Tibial artery (tissue), 4 donors: Measurements from ENCODE around the gene NXPH2.

Source experiments
- DNase-seq, 2 donors: peaks; one replicate each; pipeline ENCODE4 v3.0.0-alpha.2; 2019
- H3K27ac ChIP-seq, 2 donors: fragments of 200-600 bp; sonication (generic) in 1 of 2; 1 replicate in 1 of 2; 2 replicates in 1 of 2; pipeline ENCODE4 v1.5.1; 2018 to 2019; ENCODE audit warnings: mild to moderate bottlenecking in 1 of 2
- H3K27me3 ChIP-seq, 2 donors: fragments of 200-600 bp; sonication (generic) in 1 of 2; one replicate each; pipeline versions ENCODE4 v1.5.1 to v1.6.0; 2016 to 2019
- H3K36me3 ChIP-seq, 3 donors: fragments of 200-600 bp; sonication (generic) in 2 of 3; one replicate each; pipeline ENCODE4 v1.5.1; 2016 to 2019; ENCODE audit warnings: mild to moderate bottlenecking in 2 of 3
- H3K4me1 ChIP-seq, 4 donors: fragments of 200-600 bp; sonication (generic) in 2 of 4; 1 replicate in 3 of 4; 2 replicates in 1 of 4; pipeline ENCODE4 v1.5.1; 2016 to 2019
- H3K4me3 ChIP-seq, 2 donors: fragments of 200-600 bp; sonication (generic) in 1 of 2; 1 replicate in 1 of 2; 2 replicates in 1 of 2; pipeline ENCODE4 v1.5.1; 2018 to 2019; ENCODE audit warnings: mild to moderate bottlenecking in 2 of 2
- H3K9me3 ChIP-seq, 3 donors: fragments of 200-600 bp; sonication (generic) in 1 of 3; one replicate each; pipeline ENCODE4 v1.5.1; 2016 to 2019
- intact Hi-C: fragments of 100-400 bp; cut with DNase I; formaldehyde crosslinking; loops from one replicate; pipeline ENCODE4 v1.15.0; 2023; ENCODE audit warnings: low total_unique reads
- TF ChIP-seq, protein P1 (sequence below), 2 experiments: fragments of 200-600 bp in 1 of 2; fragments of 450-650 bp in 1 of 2; IDR thresholded peaks; one replicate each; pipeline ENCODE4 v1.5.1; 2017 to 2019; ENCODE audit warnings: antibody characterized with exemption in 2 of 2, mild to moderate bottlenecking in 1 of 2, moderate library complexity in 1 of 2

The NXPH2 gene

DNA sequence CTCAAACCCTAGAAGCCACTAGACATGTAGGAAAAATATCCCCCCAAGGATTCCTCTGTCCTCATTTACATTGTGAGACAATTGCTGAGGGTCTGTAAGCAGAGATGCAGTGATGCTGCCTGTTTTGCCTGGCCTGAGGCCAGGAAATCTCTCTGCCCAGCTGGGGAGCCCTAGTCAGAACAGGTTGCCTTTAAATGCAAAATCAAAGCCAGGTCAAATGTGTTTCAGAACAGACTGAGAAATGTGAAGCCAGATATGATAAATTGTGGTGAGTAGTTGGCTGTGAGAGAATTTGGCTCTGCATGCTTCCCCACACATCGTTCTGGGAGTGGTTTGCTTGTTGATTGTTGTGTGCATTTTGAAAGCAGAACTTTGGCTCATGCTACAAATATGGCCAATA lies 38.4 kb upstream of the NXPH2 start:
- H3K4me3 ChIP-seq = no peak overlapping the region
- H3K9me3 ChIP-seq = no peaks in the 10 kb centered on the region

DNA sequence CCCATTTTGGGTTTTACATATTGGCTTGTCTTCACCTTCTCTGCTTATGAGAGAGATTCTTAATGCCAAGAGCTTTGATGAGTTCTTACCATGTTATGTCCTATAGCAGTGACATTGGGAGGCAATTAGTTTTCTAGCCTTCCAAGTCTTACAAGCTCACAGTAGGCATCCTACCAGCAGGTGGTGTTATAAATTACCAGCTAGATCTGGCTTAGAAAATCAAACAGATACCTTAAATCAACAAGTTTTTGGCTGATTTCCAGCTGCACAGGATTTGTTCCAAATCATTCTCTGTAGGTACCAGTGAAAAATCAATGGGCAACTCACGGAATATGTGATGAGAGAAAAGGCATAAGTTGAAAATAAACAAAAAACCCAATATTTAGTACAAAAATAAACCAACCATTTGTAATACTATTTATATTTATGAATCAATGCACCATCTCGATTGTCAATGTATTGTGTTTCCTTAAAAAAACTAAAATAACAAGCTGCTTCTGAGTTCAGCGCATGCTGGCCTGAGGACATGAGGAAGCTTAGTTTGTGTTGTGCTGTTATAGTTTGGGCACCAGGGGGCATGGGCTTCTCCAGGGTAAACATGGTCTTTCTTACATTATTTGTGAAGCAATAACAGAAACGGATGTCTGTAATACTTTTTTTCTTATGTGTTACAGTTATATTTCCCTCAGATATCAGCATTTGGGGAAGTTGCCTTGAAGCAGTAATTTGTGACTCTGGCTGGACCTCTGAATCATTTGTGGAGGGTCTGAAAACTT lies 34.1 kb upstream of the NXPH2 start:
- no peaks in the 10 kb centered on the region for H3K36me3 ChIP-seq
- H3K4me3 ChIP-seq = no peak overlapping the region
- H3K4me1 ChIP-seq = no peaks in the 10 kb centered on the region
- TF ChIP-seq, protein P1, sequence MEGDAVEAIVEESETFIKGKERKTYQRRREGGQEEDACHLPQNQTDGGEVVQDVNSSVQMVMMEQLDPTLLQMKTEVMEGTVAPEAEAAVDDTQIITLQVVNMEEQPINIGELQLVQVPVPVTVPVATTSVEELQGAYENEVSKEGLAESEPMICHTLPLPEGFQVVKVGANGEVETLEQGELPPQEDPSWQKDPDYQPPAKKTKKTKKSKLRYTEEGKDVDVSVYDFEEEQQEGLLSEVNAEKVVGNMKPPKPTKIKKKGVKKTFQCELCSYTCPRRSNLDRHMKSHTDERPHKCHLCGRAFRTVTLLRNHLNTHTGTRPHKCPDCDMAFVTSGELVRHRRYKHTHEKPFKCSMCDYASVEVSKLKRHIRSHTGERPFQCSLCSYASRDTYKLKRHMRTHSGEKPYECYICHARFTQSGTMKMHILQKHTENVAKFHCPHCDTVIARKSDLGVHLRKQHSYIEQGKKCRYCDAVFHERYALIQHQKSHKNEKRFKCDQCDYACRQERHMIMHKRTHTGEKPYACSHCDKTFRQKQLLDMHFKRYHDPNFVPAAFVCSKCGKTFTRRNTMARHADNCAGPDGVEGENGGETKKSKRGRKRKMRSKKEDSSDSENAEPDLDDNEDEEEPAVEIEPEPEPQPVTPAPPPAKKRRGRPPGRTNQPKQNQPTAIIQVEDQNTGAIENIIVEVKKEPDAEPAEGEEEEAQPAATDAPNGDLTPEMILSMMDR (IDR thresholded peaks at IDR 0.05) = no peak
- peaks cover 0 to 5% of the 10 kb centered on the region in 2 donors for H3K27me3 ChIP-seq
- H3K9me3 ChIP-seq = no peaks in the 10 kb centered on the region
- H3K27ac ChIP-seq = no peak overlapping the region
- intact Hi-C loops = no loop called here
- DNase-seq = no peak

More for the DNA sequence above, 38.4 kb upstream of the NXPH2 start:
- Histone ChIP-seq H3K27ac (no peak overlapping the region), H3K27me3 (peaks cover 0 to 5% of the 10 kb centered on the region in 2 donors), H3K4me1 (no peaks in the 10 kb centered on the region), H3K36me3 (no peaks in the 10 kb centered on the region)
- DNase-seq = no peak
- intact Hi-C loops = no loop called here
- TF ChIP-seq, protein P1 (IDR thresholded peaks at IDR 0.05) = no peak

DNA sequence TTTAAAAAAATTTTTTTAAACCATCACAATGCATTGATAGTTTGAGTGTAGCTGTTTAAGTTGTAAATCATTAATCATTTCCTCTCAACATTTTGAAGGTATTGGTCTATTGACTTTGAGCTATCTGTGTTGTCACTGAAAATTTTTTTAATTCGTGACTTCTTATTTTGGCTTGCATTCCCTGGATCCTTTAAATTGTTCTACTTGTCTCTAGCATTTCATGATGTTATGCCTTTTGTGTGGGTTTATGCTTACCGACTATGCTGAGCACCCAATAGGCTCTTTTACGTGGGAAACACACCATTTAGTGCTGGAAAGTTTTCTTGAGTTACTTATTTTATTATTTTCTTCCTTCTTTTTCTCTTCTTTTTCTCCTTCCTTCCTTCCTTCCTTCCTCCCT lies 31.2 kb upstream of the NXPH2 start:
- no peak overlapping the region for H3K27ac ChIP-seq
- H3K4me3 ChIP-seq = no peak overlapping the region
- DNase-seq = no peak
- no peaks in the 10 kb centered on the region for H3K27me3 ChIP-seq
- TF ChIP-seq, protein P1 (IDR thresholded peaks at IDR 0.05) = no peak
- no peaks in the 10 kb centered on the region for H3K9me3 ChIP-seq
- intact Hi-C loops = no loop called here
- H3K4me1 ChIP-seq = no peaks in the 10 kb centered on the region
- H3K36me3 ChIP-seq = no peaks in the 10 kb centered on the region

DNA sequence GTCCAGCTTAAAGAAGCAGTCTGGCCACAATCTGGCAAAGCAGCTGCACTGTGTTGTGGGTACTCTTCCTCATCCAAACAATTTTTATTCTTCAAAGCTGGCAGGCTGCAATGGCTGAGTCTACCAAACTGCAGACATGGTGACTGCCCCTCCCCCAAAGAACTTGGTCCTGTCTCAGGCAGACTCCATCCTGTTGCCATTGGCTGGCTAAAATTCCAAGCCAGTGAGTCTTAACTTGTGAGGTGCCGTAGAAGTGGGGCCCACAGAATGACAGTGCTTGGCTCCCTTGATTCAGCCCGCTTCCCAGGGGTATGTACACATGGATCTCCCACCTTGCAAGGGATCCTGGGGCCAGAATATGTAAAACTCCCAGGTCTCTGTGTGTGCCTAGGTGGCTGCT lies 14.5 kb upstream of the NXPH2 start:
- no peak overlapping the region for H3K4me3 ChIP-seq
- intact Hi-C loops = no loop called here
- H3K9me3 ChIP-seq = no peaks in the 10 kb centered on the region
- no peak for DNase-seq
- no peaks in the 10 kb centered on the region for H3K36me3 ChIP-seq
- H3K4me1 ChIP-seq = no peaks in the 10 kb centered on the region
- TF ChIP-seq, protein P1 (IDR thresholded peaks at IDR 0.05) = no peak
- peaks cover 0 to 16% of the 10 kb centered on the region in 2 donors for H3K27me3 ChIP-seq
- no peak overlapping the region for H3K27ac ChIP-seq

DNA sequence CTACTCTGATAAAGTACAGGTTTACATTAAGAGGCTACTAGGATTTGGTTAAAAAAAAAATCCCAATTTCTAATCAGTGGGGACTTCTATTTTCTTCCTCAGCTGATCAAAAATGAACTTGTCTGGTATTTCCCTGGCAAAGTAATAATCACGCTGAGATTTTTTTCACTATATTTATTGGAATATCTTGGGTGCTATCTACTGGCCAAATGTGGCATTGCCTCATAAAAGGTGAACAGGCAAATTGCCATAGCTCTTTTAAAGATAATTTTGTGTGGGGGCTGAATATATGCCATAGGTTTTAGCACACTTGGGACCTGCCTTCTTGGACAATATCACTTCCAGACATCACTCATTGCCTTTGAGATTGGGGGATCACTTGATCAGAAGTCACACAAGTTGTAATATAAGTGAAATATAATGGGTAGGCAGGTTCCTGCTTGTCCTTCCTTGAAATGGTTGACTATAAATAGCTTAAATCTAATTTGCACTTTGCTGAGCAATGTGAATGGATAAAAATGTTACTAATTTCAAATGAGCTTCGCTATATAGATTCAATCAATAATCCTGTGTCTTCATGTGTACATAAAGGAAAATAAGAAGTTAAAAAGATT lies 7.0 kb upstream of the NXPH2 start:
- no peaks in the 10 kb centered on the region for H3K36me3 ChIP-seq
- H3K4me1 ChIP-seq = no peaks in the 10 kb centered on the region
- H3K4me3 ChIP-seq = no peak overlapping the region
- intact Hi-C loops = loop anchor here (2.0 to 5.0 kb wide), 2 partner anchors 410 to 876 kb away; no protein-coding TSS in a partner anchor
- H3K27me3 ChIP-seq = no peaks in the 10 kb centered on the region
- no peak for DNase-seq
- no peaks in the 10 kb centered on the region for H3K9me3 ChIP-seq
- TF ChIP-seq, protein P1 (IDR thresholded peaks at IDR 0.05) = peak; percentile 70 to 80
- no peak overlapping the region for H3K27ac ChIP-seq
